Measurements from ENCODE around the gene SMIM26. TPM values are rescaled to one million over a fixed set of nuclear protein-coding genes. Genes with fewer than 3 reads are reported as not detected.

Gene SMIM26
- total RNA-seq, 4 donors from 2014 or later: 4.8 to 127 (median 58.6) TPM

DNA sequence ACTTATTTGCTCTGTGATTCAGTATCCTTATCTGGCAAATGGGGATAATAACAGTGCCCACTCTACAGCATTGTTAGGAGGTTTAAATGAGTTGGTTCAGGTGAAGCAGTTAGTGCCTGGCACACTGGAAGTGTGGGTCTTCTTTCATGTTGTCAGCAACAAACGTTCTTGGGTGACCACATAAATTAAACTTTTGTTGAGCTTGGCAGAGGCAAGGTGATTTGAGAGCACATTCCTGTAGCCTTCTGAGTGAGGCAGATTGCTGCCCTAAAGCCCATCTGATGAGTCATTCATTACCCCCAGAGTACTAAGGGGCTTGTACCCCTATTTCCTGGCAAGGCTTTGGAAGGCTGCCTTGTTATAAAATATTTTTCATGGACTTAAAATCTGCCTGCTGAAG is 33.7 kb upstream of the SMIM26 start:
- no peak overlapping the region for H3K27ac ChIP-seq
- DNase-seq: no peak
- H3K36me3 ChIP-seq: peaks cover 0 to 57% (median 24%) of the 10 kb centered on the region in 4 donors
- no peaks in the 10 kb centered on the region for H3K4me1 ChIP-seq
- H3K9me3 ChIP-seq: no peaks in the 10 kb centered on the region
- H3K4me3 ChIP-seq: no peak overlapping the region
- 43% methylated on average over 1 of the region's 1 CpG; no CpG with 5 or more reads in 1 of the 2 donors for WGBS, 2 donors (ENCODE audit: low coverage in 1 of 2)
- in situ Hi-C loops (cut with MboI; ENCODE audit: low pct_ligation_motif_present in 1 of 4, low pct_unique_long_range_greater_than_20kb in 1 of 4, low sequenced_read_pairs in 3 of 4) (no loop called here), intact Hi-C loops (cut with DNase I; ENCODE audit: low total_unique reads) (no loop called here)
- H3K27me3 ChIP-seq: no peaks in the 10 kb centered on the region
- TF ChIP-seq CTCF (IDR thresholded peaks at IDR 0.05): no peak
- no peak for TF ChIP-seq EP300 (IDR thresholded peaks at IDR 0.05; ENCODE audit: low read depth)
- no peak for TF ChIP-seq POLR2AphosphoS5 (IDR thresholded peaks at IDR 0.05)
- TF ChIP-seq POLR2A (IDR thresholded peaks at IDR 0.05): no peak

DNA sequence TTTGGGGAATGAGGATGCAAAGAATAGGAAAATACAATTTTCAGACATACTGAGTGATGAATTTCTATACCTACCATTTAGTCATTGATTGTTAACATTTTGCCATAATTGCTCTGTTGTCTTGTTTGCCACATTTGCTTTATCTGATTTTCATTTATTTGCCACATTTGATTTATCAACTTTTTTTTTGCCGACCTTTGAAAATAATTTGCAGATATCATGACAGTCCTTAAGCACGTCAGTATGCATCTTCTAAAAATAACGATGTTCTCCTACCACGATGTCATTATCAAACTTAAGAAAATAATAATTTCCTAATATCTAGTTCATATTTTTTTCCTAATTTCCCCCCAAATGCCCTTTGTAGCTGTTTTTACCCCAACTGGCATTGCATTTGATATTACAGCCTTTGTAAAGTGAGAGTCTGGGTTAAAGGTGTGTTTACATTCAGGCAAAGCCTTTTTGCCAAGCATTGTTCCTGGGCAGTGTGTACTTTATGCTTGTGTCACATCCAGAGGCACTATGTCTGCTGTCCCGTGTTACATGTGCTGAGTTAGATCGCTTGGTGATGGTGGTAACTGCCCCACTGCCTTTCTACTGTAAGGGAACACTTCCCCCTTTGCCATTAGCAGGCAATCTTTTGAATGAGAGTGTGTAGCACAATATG is 33.1 kb upstream of the SMIM26 start:
- TF ChIP-seq POLR2AphosphoS5 (IDR thresholded peaks at IDR 0.05) (no peak), CTCF (IDR thresholded peaks at IDR 0.05) (no peak), POLR2A (IDR thresholded peaks at IDR 0.05) (no peak), EP300 (IDR thresholded peaks at IDR 0.05; ENCODE audit: low read depth) (no peak)
- no peak overlapping the region for H3K4me3 ChIP-seq
- in situ Hi-C loops (cut with MboI; ENCODE audit: low pct_ligation_motif_present in 1 of 4, low pct_unique_long_range_greater_than_20kb in 1 of 4, low sequenced_read_pairs in 3 of 4) (no loop called here), intact Hi-C loops (cut with DNase I; ENCODE audit: low total_unique reads) (no loop called here)
- H3K9me3 ChIP-seq: no peaks in the 10 kb centered on the region
- no peak overlapping the region for H3K27ac ChIP-seq
- no peaks in the 10 kb centered on the region for H3K27me3 ChIP-seq
- peaks cover 0 to 57% (median 23%) of the 10 kb centered on the region in 4 donors for H3K36me3 ChIP-seq
- H3K4me1 ChIP-seq: no peaks in the 10 kb centered on the region
- 54 to 69% methylated on average over 4 to 6 of the region's 6 CpGs for WGBS, 2 donors (ENCODE audit: low coverage in 1 of 2)
- no peak for DNase-seq

DNA sequence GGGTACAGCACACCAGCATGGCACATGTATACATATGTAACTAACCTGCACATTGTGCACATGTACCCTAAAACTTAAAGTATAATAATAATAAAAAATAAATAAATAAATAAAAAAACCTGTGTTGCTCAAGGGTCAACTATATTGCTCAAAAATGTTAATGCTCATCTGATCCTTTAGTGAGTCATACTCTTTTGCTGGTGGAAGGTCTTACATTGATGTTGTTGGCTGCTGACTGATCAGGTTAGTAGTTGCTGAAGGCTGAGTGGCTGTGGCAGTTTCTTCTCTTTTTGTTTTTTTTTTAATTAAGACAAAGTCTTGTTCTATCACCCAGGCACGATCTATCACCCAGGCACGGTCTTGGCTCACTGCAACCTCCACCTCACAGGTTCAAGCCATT is 29.6 kb upstream of the SMIM26 start:
- in situ Hi-C loops (cut with MboI; ENCODE audit: low pct_ligation_motif_present in 1 of 4, low pct_unique_long_range_greater_than_20kb in 1 of 4, low sequenced_read_pairs in 3 of 4): no loop called here

DNA sequence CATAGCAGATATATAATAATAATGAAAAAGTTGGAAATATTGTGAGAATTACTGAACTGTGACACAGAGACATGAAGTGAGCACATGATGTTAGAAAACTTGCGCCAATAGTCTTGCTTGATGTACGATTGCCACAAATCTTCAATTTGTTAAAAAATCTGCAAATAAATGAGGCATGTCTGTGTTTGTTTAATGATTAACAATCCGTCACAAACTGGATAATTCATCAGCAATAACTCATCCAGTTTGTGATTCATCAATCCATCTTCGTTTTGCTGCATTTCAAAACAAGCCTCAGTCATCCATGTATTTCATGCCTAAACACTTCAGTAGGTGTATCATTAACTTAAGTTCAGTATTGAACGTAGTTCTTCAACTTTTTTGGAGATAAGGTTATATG is 25.5 kb upstream of the SMIM26 start:
- Histone ChIP-seq H3K4me1 (no peaks in the 10 kb centered on the region), H3K9me3 (no peaks in the 10 kb centered on the region), H3K36me3 (peaks cover 0 to 31% (median 14%) of the 10 kb centered on the region in 4 donors), H3K27ac (no peak overlapping the region), H3K4me3 (no peak overlapping the region), H3K27me3 (no peaks in the 10 kb centered on the region)
- 85 to 91% methylated on average over 5 of the region's 5 CpGs for whole genome bisulfite sequencing, 2 donors (ENCODE audit: low coverage in 1 of 2)
- no peak for DNase-seq
- no peak for TF ChIP-seq POLR2A (IDR thresholded peaks at IDR 0.05)
- TF ChIP-seq EP300 (IDR thresholded peaks at IDR 0.05; ENCODE audit: low read depth): no peak
- TF ChIP-seq CTCF (IDR thresholded peaks at IDR 0.05): no peak
- TF ChIP-seq POLR2AphosphoS5 (IDR thresholded peaks at IDR 0.05): no peak
- in situ Hi-C loops (cut with MboI; ENCODE audit: low pct_ligation_motif_present in 1 of 4, low pct_unique_long_range_greater_than_20kb in 1 of 4, low sequenced_read_pairs in 3 of 4) (no loop called here), intact Hi-C loops (cut with DNase I; ENCODE audit: low total_unique reads) (no loop called here)

More for the DNA sequence above, 29.6 kb upstream of the SMIM26 start:
- Histone ChIP-seq H3K27me3 (no peaks in the 10 kb centered on the region), H3K27ac (no peak overlapping the region), H3K36me3 (peaks cover 0 to 39% (median 18%) of the 10 kb centered on the region in 4 donors), H3K4me1 (no peaks in the 10 kb centered on the region), H3K4me3 (no peak overlapping the region), H3K9me3 (no peaks in the 10 kb centered on the region)
- DNase-seq: no peak
- intact Hi-C loops (cut with DNase I; ENCODE audit: low total_unique reads): no loop called here
- TF ChIP-seq POLR2AphosphoS5 (IDR thresholded peaks at IDR 0.05) (no peak), CTCF (IDR thresholded peaks at IDR 0.05) (no peak)
- 95 to 100% methylated on average over 2 of the region's 2 CpGs for WGBS, 2 donors (ENCODE audit: low coverage in 1 of 2)
